ENCODE data around the gene KLHL21.

Gene KLHL21

GRCh38 chr1:6546326-6546725 is 56.3 kb downstream of the KLHL21 start:
- no peak for DNase-seq

- no peak for DNase-seq
Observed at GRCh38 chr1:6545276-6546112, 57.2 kb downstream of the KLHL21 start.

GRCh38 chr1:6544831-6545230 is 57.8 kb downstream of the KLHL21 start:
- no peak for DNase-seq

All from NCI-H1436 (cell line).